ENCODE measurements around the gene PSMC3.

Gene PSMC3

DNA sequence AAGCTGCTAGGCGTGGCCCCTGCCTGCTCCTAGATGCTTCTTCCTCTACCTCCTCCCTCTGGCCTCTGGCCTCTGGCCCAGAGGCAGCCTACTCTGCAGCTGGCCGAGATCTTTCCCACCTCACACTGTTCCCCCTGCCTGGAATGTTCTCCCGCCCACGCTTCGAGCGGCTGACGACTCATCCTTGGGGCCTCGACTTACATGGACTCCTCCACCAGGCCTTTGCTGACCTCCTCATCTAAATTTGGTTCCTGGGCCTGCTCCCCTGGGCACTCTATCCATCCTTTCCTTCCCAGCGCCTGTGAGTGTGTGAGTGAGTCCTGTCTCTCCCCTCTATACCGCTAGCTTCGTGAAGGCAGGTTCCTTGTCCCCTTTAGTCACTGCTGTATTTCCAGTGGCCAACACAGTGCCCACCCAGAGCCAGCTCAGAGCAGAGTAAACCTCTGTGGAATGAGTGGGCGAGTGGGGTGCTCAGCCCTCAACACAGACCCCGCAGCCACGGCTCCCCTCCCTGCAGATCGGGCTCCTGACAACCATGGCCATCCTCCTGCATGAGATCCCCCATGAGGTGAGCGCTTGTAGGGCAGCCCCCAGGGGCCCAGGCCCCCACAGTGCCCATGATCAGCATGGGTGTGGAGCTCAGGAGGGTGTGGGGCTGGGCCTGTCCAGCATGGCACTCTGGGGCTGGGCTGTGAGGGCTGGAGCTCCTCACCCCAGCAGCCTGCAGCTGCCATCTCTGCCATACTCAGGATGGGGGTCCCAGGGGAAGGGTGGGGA, 12.1 kb downstream of the PSMC3 start:
- DNase-seq (ENCODE audit: low read depth): peak; percentile 72

DNA sequence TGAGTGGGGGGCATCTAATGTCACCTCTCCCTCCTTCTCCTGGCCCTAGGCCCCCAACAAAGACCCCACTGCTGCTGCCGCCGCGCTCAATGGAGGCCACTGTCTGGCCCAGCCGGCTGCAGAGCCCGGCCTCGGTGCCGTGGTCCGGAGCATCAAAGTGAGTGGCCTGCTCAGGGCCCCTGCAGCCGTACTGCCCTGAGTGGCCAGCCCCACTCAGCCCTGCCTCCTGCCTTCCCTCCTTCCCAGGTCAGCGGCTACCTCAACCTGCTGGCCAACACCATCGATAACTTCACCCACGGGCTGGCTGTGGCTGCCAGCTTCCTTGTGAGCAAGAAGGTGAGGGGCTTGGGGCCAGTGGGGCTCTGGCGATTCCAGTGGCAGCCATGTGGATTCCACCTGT, 12.9 kb downstream of the PSMC3 start:
- no peak for DNase-seq (ENCODE audit: low read depth)

DNA sequence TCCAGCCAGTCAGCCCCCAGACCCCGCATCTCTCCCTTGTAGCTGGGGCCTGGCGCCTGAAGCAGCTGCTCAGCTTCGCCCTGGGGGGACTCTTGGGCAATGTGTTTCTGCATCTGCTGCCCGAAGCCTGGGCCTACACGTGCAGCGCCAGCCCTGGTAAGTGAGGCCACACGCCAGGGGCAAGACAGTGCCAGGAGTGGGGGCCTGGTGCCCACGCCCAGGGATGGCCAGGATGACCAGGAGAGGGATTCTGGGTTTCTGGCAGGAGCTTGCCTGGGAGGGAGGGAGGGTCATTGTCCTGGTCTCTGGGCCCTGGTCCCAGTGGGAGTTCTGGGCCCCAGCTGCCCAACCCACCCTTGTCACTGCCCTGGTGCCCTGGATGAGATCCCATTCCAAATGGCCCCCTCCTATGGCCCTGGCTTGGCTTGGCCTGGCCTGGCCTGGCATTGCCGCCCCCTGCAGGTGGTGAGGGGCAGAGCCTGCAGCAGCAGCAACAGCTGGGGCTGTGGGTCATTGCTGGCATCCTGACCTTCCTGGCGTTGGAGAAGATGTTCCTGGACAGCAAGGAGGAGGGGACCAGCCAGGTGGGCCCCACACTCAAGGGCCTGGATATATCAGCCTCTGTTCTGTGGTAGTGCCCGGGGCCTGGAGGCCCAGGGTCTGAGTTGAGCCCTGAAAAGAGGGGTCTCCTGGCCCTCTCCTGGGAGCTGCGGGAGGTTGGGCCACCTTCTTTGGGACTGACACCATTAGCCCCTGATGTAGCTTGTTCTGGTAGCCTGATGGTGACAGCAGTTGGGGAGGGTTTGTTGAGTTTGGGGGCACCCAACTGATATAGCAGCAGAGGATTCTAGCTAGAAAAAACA, 14.1 kb downstream of the PSMC3 start:
- DNase-seq (ENCODE audit: low read depth): peak; percentile 64

DNA sequence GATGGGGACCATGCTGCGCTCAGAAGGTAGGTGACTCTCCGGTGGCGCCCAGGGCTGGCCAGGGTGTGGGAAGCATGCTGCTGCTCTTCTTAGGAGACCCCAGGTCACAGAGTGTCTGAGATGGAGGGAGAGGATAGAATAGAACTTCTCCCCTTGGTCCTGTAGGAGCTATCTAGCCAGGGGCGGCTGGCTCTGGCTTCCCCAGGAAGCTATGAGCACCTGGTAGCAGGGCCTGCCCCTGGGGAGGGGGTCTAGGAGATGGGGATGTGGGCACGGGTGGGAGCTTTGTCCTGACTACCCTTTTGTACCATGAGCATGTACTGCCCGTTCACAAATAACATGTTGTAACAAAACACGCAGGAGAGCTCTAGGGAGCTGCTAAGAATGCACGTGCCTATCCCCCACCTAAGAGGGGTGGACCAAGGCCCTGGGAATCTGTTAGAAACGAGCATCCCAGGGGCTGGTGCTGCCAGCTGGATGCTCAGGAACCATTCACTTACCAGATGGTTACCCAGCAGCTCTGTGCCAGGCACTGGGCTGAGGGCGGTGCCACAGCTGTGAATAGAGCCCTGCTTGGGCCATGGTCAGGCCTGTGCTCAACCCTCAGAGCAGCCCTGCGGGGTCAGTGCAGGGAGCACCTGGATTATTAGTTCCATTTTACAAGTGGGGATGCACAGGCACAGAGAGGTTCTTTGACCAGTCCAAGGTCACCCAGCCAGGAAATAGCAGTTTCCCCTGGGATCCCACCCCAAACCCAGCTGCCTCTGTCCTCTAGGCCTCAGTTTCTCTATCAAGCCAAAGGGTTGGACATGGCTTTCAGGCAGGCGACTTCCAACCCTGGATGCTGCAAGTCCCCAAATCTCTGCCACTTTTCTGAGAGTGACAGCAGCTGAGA, 15.6 kb downstream of the PSMC3 start:
- no peak for DNase-seq (ENCODE audit: low read depth)

GRCh38 chr11:47409440-47410369, 16.5 kb downstream of the PSMC3 start:
- DNase-seq (ENCODE audit: low read depth): peak; percentile 80

DNA sequence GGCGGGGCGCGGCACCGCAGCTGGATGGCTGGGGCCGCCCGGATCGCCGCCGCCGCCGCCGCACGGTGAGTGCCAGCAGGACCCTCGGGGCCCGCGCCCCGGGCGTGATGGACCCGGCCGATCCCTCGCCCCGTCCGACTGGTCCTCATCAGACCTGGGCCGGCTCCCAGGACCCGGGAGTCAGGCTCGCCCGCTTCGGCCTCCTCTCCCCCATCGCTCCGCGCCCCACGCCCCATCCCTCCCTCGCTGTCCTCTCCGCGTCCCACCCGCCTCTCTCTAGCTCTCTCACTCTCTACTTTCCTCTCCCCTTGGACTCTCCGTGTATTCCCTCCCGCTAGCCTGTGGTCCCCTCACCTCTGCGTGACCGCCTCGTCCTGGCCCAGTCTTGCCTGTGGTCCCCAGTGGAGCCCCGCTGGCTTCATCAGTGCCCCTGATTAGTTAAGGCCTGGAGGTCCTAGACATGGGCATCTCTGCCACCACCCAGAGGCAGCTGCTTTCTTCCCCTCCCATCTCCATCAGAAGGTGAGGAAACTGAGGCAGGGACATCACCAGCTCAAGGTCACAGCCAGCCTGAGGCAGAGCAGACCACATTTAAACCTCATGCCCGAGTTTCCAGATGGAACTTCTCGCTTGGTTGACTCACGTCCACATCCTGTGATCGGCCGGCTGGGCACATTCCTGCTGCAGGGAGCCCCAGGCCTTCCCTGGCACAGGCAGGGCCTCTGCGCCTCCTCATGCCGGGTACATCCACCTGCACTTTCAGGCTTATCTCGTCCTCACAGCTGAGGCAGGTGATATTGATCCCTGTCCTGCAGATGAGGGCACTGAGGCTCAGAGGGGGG, 17.4 kb downstream of the PSMC3 start:
- DNase-seq (ENCODE audit: low read depth): peak; percentile 94

- DNase-seq (ENCODE audit: low read depth): peak; percentile 97
Observed at GRCh38 chr11:47407746-47408590, 18.3 kb downstream of the PSMC3 start, which contains the start of gene SLC39A13. SLC39A13 (plus strand) TSS chr11:47408590; CDS start chr11:47410095, 1,505 bp downstream.

DNA sequence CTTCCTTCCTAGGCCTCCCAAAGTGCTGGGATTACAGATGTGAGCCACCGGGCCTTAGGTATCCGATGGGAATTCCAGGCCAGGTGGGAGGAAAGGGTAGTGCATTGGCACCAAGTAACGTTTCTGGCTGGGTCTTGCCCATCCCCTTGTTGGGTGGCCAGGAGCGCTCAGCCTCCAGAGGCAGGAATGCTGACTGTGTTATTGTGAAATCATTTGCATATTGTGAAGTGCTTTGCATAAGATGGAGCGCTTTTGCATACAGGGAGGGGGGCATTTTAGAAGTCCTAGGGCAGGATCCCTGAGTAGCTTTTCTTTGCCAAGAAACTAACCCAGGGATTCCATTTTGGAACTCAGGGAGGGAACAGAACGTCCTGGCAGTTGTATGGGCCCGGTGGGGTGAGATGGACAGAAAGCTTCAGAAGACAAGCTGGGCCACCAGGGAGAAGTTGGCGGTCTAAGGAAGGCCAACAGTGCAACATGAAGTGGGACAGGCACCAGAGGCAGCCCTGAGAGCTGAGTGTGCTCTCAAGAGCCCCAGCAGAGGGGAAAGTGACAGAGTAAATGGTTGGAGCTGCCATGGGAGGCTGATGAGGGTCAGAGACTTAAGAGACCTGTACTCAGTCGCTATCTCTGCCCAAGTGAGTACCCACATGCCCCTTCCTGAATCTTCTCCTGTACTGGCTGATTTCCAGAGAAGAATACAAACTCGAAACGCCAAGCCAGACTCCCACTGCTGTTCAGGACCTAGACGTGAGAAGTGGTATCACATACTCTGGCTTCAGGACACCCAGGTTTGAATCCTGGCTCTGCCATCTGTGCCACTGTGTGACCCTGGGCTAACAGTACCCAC, 19.1 kb downstream of the PSMC3 start:
- DNase-seq (ENCODE audit: low read depth): no peak

DNA sequence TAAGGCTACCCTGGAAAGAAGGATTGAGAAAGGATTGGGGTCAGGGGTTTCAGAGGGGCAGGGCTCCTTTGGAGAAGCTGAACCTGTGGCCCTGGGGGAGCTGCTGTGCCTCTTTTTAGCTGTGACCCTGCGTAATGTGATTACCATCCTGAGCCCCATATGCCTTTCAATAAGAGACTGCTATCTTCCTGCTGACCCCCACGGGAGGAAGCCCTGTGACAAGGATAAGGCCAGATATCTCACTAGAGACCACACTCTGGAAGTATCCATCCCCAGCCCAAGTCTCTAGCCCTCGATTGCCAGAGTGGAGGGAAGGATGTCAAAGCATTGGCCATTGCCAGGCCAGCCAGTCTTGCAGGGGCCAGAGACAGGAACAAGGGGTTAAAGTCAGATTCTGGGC, 22.7 kb downstream of the PSMC3 start:
- DNase-seq (ENCODE audit: low read depth): no peak

DNA sequence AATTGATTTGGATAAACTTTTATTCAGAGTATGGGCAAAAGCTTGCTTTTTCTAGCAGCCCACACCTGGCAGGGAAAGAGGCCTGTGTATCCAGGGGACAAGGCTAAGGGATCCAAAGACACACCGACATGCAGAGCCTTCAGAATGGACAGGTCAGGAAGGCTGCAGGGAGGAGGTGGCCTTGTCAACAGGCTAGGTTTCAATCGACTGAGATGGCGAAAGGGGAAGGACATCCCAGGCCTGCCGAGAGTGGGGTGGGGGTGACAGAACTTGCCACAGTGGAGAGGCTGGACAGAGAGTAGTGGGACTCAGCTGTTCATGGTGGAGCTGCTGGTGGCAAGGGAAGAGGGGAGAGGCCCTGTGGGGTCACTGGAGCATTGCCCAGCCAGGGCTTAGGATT, 23.1 kb downstream of the PSMC3 start:
- no peak for DNase-seq (ENCODE audit: low read depth)

DNA sequence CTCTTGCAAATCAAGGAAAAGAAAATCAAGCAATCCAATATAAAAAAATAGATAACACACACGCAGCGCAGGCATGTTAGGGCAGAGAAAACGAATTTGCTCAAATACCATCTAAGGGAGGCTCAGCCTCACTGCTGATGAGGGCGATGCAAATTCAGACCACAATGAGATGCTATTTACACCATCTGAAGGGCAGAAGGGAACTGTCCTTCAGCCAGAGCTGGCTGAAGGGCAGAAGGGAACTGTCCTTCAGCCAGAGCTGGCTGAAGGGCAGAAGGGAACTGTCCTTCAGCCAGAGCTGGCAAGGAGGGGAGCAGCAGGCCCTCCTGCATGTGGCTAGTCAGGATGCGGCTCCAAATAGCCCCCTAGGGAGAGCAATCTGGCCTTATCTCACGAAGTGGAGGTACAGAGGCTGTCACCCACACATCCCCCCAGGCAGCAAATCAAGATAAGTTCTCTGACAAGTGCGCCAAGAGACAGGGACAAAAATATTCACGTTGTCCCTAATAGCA, 25.4 kb downstream of the PSMC3 start:
- DNase-seq (ENCODE audit: low read depth): no peak

DNA sequence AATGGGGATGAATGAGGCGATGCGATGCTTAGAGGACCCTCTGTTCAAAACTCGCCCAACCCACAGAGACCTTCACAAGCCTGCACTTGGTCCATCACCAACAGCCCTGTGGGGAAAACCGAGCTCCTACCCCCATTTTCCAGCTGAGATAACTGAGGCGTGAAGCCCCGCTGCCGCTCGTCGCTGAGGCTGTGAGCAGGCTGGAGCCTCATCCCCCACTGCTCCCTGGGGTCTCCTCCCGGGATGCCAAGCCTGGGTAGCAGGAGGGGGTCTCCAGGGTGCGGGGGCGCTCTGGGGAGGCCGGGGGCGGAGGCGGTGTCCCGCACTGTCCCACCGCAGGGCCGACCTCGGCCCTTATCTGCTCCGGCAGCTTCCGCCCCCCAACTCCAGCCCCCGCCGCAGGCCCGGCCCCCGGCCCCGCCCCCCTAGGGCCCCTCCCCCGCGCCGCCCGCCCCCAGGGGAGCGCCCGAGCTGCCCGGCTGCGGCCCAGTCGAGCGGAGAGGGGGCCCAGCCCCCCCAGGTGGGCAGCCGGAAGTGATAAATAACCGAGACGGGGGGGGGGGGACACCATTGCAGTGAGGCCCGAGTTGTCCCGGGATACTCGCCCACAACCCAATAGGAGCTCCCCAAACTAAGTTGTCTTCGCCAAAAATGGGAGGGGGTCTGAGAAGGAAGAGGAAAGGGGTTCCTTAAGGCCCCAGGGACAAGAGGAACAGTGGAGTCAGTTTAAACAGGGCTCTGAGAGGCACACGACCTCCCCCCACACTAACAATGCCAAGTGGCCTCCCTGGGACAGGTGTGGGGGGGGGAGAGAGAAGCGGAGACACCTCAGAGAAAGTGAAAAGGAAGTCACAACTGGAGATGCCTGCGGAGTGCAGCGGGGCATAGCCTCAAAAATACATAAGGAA, 26.1 kb downstream of the PSMC3 start:
- no peak for DNase-seq (ENCODE audit: low read depth)

DNA sequence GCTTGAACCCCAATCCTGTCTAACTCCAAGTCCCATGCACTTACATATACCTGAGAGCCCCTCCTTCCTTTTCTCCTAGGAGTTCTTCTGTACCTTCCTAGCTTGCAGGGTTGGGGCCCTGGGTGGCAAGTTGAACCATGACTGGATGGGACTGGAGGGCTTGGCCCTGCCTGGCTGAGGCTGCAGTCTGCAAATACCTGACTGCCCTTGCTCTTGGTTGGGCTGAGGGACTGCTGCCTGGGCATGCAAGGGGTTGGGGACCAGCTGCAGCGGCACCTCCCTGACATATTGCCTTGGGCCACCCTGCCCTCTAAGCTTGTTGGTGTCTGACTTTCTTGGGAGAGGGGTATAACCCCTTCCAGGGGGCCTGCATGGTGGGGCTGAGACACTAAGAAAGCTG, 27.7 kb downstream of the PSMC3 start:
- DNase-seq (ENCODE audit: low read depth): no peak

DNA sequence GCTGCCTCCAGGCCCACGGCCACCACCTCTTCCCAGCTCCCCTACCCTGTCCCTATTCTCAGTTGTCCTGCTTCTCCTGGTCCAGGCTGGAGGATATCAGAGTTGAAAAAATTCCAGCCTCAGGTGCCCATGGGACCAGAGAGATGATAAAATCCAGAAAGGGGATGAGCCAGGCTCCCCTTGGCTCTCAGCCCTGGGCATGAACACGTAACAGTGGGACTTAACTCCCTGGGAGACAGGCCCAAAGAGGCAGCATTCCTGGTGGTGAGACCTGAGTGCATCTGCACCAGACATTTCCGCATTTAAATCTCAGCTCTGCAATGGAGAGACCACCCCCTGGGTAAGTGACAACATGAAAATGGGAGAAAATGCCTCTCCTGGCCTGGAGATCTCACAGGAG, 28.2 kb downstream of the PSMC3 start:
- DNase-seq (ENCODE audit: low read depth): no peak

DNA sequence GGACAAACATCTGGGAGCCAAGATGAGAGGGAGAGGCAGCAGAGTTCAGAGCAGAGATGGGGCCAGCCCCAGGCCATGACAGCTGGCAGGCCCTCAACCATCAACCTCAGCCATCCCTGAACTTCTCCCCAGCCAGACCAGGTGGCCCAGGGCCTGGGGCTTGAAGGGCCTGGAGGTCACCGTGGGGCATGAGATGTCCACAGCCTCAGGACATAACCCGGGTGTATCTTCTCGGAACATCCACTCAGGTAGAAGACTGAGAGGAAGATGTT, 30.3 kb downstream of the PSMC3 start:
- no peak for DNase-seq (ENCODE audit: low read depth)

DNA sequence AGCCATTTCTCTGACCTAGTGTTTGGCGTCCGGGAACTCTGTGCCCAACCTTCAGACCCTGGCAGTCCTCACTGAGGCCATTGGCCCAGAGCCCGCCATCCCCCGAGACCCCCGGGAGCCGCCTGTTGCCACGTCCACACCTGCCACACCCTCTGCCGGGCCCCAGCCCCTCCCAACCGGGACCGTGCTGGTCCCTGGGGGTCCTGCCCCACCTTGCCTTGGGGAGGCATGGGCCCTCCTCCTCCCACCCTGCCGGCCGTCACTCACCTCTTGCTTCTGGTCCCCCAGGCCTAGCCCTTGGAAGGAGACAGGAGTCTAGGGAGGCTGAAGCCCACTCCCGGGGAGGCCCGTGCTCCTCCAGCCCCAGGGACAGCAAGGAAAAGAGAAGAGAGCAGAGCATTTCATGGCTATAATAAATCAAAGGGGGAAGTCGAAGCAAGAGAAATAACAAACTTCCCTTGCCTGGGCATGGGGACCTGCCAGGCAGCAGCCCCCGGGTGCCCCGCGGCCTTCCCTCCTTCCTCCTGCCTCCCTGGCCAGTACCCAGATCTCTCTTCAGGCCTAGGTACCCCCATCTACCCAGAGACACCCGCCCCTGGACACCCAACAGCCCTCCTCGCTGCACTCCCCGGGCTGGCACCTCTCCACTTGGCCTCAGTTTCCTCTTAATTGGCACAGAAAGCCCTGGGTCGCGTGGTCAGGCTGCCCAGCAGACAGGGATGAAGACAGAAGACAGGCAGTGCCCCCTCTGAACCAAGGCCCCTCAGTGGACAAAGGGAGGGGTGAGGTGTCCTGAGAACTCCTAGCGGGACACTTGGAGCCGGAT, 30.8 kb downstream of the PSMC3 start:
- no peak for DNase-seq (ENCODE audit: low read depth)

Data from ELR (cell line).